SK-N-SH treated with all-trans-retinoic acid at 6 μM for 48 hours (cell line): ENCODE measurements around the gene UBR3.

ENCODE experiments used
- ATAC-seq: fragments of 200-7000 bp; cut with Tn5 transposase; 3 replicates; pipeline ENCODE4 v1.9.1; 2020; ENCODE audit warnings: mild to moderate bottlenecking, moderate library complexity
- ARNTL ChIP-seq: fragments of 450-650 bp; formaldehyde crosslinking; IDR thresholded peaks from 2 replicates; pipeline ENCODE4 v1.5.0; 2020; ENCODE audit warnings: low read depth, mild to moderate bottlenecking, moderate library complexity, borderline replicate concordance
- BACH2 ChIP-seq: fragments of 250-450 bp; sonication (Bioruptor Pico); IDR thresholded peaks from 2 replicates; pipeline ENCODE4 v1.9.0; 2021; ENCODE audit warnings: mild to moderate bottlenecking, borderline replicate concordance
- CSDC2 ChIP-seq: fragments of 250-450 bp; sonication (Bioruptor Pico); IDR thresholded peaks from 2 replicates; pipeline ENCODE4 v1.5.0; 2020; ENCODE audit warnings: mild to moderate bottlenecking, moderate library complexity
- ESRRG ChIP-seq: fragments of 250-450 bp; sonication (Bioruptor Pico); IDR thresholded peaks from 2 replicates; pipeline ENCODE4 v1.6.1; 2021; ENCODE audit warnings: mild to moderate bottlenecking
- ISL1 ChIP-seq: fragments of 250-450 bp; sonication (Bioruptor Pico); IDR thresholded peaks from 2 replicates; pipeline ENCODE4 v2.1.2; 2022; ENCODE audit warnings: mild to moderate bottlenecking, moderate library complexity
- OSR1 ChIP-seq: fragments of 250-450 bp; sonication (Bioruptor Pico); IDR thresholded peaks from 2 replicates; pipeline ENCODE4 v1.8.0; 2022; ENCODE audit warnings: moderate library complexity, mild to moderate bottlenecking, inconsistent platforms
- PPARA ChIP-seq: fragments of 250-450 bp; sonication (Bioruptor Pico); IDR thresholded peaks from 2 replicates; pipeline ENCODE4 v1.5.0; 2020; ENCODE audit warnings: mild to moderate bottlenecking, borderline replicate concordance
- RARB ChIP-seq: fragments of 250-450 bp; sonication (Bioruptor Pico); IDR thresholded peaks from 2 replicates; pipeline ENCODE4 v1.8.0; 2021; ENCODE audit warnings: mild to moderate bottlenecking, moderate library complexity
- SNAI2 ChIP-seq: fragments of 250-450 bp; sonication (Bioruptor Pico); IDR thresholded peaks from 2 replicates; pipeline ENCODE4 v1.5.0; 2020; ENCODE audit warnings: mild to moderate bottlenecking, moderate library complexity
- TCF4 ChIP-seq: fragments of 250-450 bp; sonication (Bioruptor Pico); IDR thresholded peaks from 2 replicates; pipeline ENCODE4 v1.8.0; 2021; ENCODE audit warnings: mild to moderate bottlenecking, moderate library complexity, borderline replicate concordance
- TOX ChIP-seq: fragments of 250-450 bp; sonication (Bioruptor Pico); IDR thresholded peaks from 2 replicates; pipeline ENCODE4 v1.8.0; 2021; ENCODE audit warnings: mild to moderate bottlenecking, moderate library complexity, borderline replicate concordance
- ZC3H10 ChIP-seq: fragments of 250-450 bp; sonication (Bioruptor Pico); IDR thresholded peaks from 2 replicates; pipeline ENCODE4 v1.5.1; 2021; ENCODE audit warnings: mild to moderate bottlenecking, moderate library complexity
- ZFP3 ChIP-seq: fragments of 250-450 bp; sonication (Bioruptor Pico); IDR thresholded peaks from 2 replicates; pipeline ENCODE4 v1.5.0; 2020; ENCODE audit warnings: mild to moderate bottlenecking, moderate library complexity
- ZFP30 ChIP-seq: fragments of 450-650 bp; formaldehyde crosslinking; IDR thresholded peaks from 2 replicates; pipeline ENCODE4 v1.5.0; 2022; ENCODE audit warnings: mild to moderate bottlenecking, moderate library complexity
- ZNF70 ChIP-seq: fragments of 450-650 bp; formaldehyde crosslinking; IDR thresholded peaks from 2 replicates; pipeline ENCODE4 v1.5.0; 2020; ENCODE audit warnings: mild to moderate bottlenecking, moderate library complexity
- ZNF8 ChIP-seq: fragments of 450-650 bp; formaldehyde crosslinking; IDR thresholded peaks from 2 replicates; pipeline ENCODE4 v1.5.0; 2020; ENCODE audit warnings: mild to moderate bottlenecking, moderate library complexity
- TF ChIP-seq, protein P1 (sequence below): fragments of 250-450 bp; sonication (Bioruptor Pico); IDR thresholded peaks from 2 replicates; pipeline ENCODE4 v1.5.0; 2020; ENCODE audit warnings: mild to moderate bottlenecking, moderate library complexity
- TF ChIP-seq, protein P2 (sequence below): fragments of 250-450 bp; sonication (Bioruptor Pico); IDR thresholded peaks from 2 replicates; pipeline ENCODE4 v1.5.1; 2020; ENCODE audit warnings: low read depth, mild to moderate bottlenecking, moderate library complexity
- TF ChIP-seq, protein P3 (sequence below): fragments of 250-450 bp; sonication (Bioruptor Pico); IDR thresholded peaks from 2 replicates; pipeline ENCODE4 v1.5.1; 2021; ENCODE audit warnings: mild to moderate bottlenecking, moderate library complexity
- TF ChIP-seq, protein P4 (sequence below): fragments of 250-450 bp; sonication (Bioruptor Pico); IDR thresholded peaks from 2 replicates; pipeline ENCODE4 v1.8.0; 2021; ENCODE audit warnings: low read depth, mild to moderate bottlenecking, moderate library complexity, borderline replicate concordance

The UBR3 gene

DNA sequence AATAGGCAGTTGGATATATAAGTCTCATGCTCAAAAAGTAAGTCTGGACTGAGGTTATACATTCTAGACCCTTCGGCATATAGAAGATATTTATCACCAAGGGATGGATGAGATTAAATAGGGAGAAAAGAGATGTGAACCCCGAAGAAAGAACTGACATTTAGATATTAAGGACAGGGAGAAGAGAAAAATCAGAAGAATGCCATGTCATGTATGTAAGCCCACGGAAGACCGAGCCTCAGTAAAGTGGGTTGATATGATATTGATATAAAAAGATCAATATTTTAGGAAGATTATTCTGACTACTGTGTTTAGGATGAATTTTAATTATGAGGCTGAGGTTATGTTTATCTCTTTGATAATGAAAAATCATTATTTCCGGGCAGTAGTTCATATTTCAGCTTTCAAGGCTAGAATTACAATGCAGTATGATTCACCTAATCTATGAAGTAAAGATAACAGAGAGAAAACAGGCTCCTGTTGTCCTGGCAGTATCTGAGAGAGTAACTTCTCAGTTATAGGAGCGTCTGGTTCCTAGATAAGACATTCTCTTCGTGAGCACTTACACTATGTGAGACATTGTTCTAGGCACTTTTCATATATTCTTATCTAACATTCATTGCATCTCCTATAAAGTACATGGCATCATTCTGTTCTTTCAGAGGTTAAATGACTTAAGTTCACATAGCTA, 83.0 kb downstream of the UBR3 start:
- peak; percentile 95 for TF ChIP-seq ISL1
- TF ChIP-seq, protein P1, sequence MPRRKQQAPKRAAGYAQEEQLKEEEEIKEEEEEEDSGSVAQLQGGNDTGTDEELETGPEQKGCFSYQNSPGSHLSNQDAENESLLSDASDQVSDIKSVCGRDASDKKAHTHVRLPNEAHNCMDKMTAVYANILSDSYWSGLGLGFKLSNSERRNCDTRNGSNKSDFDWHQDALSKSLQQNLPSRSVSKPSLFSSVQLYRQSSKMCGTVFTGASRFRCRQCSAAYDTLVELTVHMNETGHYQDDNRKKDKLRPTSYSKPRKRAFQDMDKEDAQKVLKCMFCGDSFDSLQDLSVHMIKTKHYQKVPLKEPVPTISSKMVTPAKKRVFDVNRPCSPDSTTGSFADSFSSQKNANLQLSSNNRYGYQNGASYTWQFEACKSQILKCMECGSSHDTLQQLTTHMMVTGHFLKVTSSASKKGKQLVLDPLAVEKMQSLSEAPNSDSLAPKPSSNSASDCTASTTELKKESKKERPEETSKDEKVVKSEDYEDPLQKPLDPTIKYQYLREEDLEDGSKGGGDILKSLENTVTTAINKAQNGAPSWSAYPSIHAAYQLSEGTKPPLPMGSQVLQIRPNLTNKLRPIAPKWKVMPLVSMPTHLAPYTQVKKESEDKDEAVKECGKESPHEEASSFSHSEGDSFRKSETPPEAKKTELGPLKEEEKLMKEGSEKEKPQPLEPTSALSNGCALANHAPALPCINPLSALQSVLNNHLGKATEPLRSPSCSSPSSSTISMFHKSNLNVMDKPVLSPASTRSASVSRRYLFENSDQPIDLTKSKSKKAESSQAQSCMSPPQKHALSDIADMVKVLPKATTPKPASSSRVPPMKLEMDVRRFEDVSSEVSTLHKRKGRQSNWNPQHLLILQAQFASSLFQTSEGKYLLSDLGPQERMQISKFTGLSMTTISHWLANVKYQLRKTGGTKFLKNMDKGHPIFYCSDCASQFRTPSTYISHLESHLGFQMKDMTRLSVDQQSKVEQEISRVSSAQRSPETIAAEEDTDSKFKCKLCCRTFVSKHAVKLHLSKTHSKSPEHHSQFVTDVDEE = peak; percentile 91
- peak; percentile 76; the same call in 1 of the 2 replicates for TF ChIP-seq ESRRG (CRISPR knock-in tag)
- TF ChIP-seq ZFP3 (CRISPR knock-in tag) = peak; percentile 57; the same call in 1 of the 2 replicates
- TF ChIP-seq TCF4 = peak; percentile 79
- no peak for TF ChIP-seq ZFP30 (CRISPR knock-in tag)
- TF ChIP-seq, protein P2, sequence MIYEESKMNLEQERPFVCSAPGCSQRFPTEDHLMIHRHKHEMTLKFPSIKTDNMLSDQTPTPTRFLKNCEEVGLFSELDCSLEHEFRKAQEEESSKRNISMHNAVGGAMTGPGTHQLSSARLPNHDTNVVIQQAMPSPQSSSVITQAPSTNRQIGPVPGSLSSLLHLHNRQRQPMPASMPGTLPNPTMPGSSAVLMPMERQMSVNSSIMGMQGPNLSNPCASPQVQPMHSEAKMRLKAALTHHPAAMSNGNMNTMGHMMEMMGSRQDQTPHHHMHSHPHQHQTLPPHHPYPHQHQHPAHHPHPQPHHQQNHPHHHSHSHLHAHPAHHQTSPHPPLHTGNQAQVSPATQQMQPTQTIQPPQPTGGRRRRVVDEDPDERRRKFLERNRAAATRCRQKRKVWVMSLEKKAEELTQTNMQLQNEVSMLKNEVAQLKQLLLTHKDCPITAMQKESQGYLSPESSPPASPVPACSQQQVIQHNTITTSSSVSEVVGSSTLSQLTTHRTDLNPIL = peak; percentile 76
- TF ChIP-seq RARB (CRISPR knock-in tag) = no peak
- no peak for TF ChIP-seq PPARA (CRISPR knock-in tag)
- ATAC-seq = peak; percentile 85

DNA sequence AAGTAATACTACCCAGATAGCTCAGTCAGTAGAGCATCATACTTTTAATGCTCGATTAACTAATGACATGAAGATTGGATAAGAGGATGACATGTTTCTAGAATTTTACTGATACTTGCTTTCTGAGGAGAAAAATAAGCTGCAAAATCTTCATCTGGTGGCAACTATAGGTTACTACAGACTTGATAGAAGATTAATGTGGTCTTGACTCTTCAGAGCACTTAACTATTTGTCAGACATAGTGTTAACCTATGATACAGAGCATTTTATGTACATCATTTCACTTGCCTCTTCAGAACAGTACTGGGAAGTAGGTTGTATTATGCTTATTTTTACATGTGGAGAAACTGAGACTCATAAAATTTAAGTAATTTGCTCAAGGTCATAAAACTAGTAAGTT, 83.9 kb downstream of the UBR3 start:
- ATAC-seq = 0 out of 3 replicates have a peak, but pooled peaks have one; percentile 32
- TF ChIP-seq ZNF70 = no peak
- TF ChIP-seq ZNF8 = no peak
- TF ChIP-seq SNAI2 (CRISPR knock-in tag) = no peak
- TF ChIP-seq OSR1 (CRISPR knock-in tag) = no peak
- TF ChIP-seq BACH2 = no peak
- TF ChIP-seq, protein P2 = no peak
- TF ChIP-seq ZC3H10 (CRISPR knock-in tag) = no peak
- TF ChIP-seq ZFP30 (CRISPR knock-in tag) = no peak
- TF ChIP-seq CSDC2 (CRISPR knock-in tag) = no peak
- TF ChIP-seq, protein P3, sequence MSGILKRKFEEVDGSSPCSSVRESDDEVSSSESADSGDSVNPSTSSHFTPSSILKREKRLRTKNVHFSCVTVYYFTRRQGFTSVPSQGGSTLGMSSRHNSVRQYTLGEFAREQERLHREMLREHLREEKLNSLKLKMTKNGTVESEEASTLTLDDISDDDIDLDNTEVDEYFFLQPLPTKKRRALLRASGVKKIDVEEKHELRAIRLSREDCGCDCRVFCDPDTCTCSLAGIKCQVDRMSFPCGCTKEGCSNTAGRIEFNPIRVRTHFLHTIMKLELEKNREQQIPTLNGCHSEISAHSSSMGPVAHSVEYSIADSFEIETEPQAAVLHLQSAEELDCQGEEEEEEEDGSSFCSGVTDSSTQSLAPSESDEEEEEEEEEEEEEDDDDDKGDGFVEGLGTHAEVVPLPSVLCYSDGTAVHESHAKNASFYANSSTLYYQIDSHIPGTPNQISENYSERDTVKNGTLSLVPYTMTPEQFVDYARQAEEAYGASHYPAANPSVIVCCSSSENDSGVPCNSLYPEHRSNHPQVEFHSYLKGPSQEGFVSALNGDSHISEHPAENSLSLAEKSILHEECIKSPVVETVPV = no peak
- no peak for TF ChIP-seq TCF4
- no peak for TF ChIP-seq ESRRG (CRISPR knock-in tag)
- TF ChIP-seq RARB (CRISPR knock-in tag) = no peak
- TF ChIP-seq ARNTL (CRISPR knock-in tag) = no peak
- no peak for TF ChIP-seq ZFP3 (CRISPR knock-in tag)
- TF ChIP-seq PPARA (CRISPR knock-in tag) = no peak
- TF ChIP-seq, all 23 proteins: peak for 0

DNA sequence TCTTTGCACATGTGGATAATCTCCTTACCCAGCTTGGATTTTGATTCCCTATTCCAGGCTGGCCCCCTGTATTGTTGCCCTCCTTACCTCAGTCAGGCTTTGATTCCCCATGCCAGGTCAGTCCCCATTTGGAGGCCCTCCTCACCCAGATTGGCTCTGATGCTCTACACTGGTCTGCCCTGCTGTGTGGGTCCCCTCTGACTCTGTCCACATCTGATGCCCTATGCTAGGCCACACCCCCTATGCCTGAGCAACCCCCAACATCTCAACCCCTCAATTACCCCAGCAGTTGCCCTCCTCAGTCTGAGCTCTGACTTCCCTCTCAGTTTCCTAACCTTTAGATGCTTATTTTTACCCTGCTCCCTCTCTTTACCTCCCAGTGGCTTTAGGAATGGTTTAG, 89.4 kb downstream of the UBR3 start:
- ATAC-seq = no peak
- TF ChIP-seq TCF4 = no peak
- TF ChIP-seq TOX (CRISPR knock-in tag) = no peak
- TF ChIP-seq, protein P2 = no peak
- TF ChIP-seq, protein P3 = no peak
- TF ChIP-seq, protein P4, sequence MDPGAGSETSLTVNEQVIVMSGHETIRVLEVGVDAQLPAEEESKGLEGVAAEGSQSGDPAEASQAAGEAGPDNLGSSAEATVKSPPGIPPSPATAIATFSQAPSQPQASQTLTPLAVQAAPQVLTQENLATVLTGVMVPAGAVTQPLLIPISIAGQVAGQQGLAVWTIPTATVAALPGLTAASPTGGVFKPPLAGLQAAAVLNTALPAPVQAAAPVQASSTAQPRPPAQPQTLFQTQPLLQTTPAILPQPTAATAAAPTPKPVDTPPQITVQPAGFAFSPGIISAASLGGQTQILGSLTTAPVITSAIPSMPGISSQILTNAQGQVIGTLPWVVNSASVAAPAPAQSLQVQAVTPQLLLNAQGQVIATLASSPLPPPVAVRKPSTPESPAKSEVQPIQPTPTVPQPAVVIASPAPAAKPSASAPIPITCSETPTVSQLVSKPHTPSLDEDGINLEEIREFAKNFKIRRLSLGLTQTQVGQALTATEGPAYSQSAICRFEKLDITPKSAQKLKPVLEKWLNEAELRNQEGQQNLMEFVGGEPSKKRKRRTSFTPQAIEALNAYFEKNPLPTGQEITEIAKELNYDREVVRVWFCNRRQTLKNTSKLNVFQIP (CRISPR knock-in tag) = no peak
- TF ChIP-seq OSR1 (CRISPR knock-in tag) = no peak
